GM23338 (cell line): Measurements from ENCODE around the gene BCL2L13.

ENCODE experiments used
- CTCF ChIP-seq, 2 experiments: fragments of 200-600 bp in 1 of 2; sonication (generic) in 1 of 2; conservative IDR thresholded peaks; 2 replicates each; pipeline versions ENCODE4 v1.5.1 to v1.6.1; 2016 to 2017; ENCODE audit warnings: antibody characterized with exemption in 2 of 2, low read depth in 2 of 2, mild to moderate bottlenecking in 2 of 2, moderate library complexity in 1 of 2
- EZH2 ChIP-seq: fragments of 200-600 bp; sonication (generic); IDR thresholded peaks from one replicate; pipeline ENCODE4 v1.8.0; 2017; ENCODE audit warnings: antibody characterized with exemption, mild to moderate bottlenecking, low read depth; ENCODE audit not compliant: unreplicated experiment
- EZH2phosphoT487 ChIP-seq: fragments of 200-600 bp; sonication (generic); IDR thresholded peaks from one replicate; pipeline ENCODE4 v1.8.1; 2018; ENCODE audit warnings: antibody characterized with exemption; ENCODE audit not compliant: unreplicated experiment
- JUNB ChIP-seq: IDR thresholded peaks from one replicate; pipeline ENCODE4 v1.6.1; 2016; ENCODE audit warnings: antibody characterized with exemption; ENCODE audit not compliant: unreplicated experiment
- REST ChIP-seq: IDR thresholded peaks from one replicate; pipeline ENCODE4 v1.6.1; 2018; ENCODE audit warnings: antibody characterized with exemption; ENCODE audit not compliant: unreplicated experiment
- STAT1 ChIP-seq: IDR thresholded peaks from one replicate; pipeline ENCODE4 v1.6.1; 2016; ENCODE audit warnings: antibody characterized with exemption; ENCODE audit not compliant: unreplicated experiment
- ZNF114 ChIP-seq: fragments of 250-450 bp; sonication (Bioruptor Pico); IDR thresholded peaks from 2 replicates; pipeline ENCODE4 v1.5.0; 2020; ENCODE audit warnings: mild to moderate bottlenecking, moderate library complexity
- ZNF462 ChIP-seq: fragments of 250-450 bp; sonication (Bioruptor Pico); IDR thresholded peaks from 2 replicates; pipeline ENCODE4 v1.5.0; 2020; ENCODE audit warnings: mild to moderate bottlenecking, moderate library complexity

GRCh38 chr22:17698948-17699347 is 60.4 kb downstream of the BCL2L13 start:
- TF ChIP-seq REST (no peak), CTCF (conservative IDR thresholded peaks at IDR 0.05; ENCODE audit: low read depth in 2 of 2) (no peak), EZH2 (no peak), ZNF114 (CRISPR knock-in tag) (no peak), ZNF462 (CRISPR knock-in tag) (no peak), JUNB (no peak), EZH2phosphoT487 (no peak), STAT1 (no peak)
